Measurements from ENCODE around the gene NPY5R.

NPY5R gene

GRCh38 chr4:163343604-163344146 lies at the start of gene NPY5R:
Gene NPY5R (plus strand): TSS chr4:163343892. CDS start chr4:163350274, 6,382 bp downstream.
- DNase-seq = no peak

- no peak for DNase-seq
Observed at GRCh38 chr4:163295138-163295537, 48.6 kb upstream of the NPY5R start.

- no peak for DNase-seq
Observed at GRCh38 chr4:163300445-163300844, 43.2 kb upstream of the NPY5R start.

- no peak for DNase-seq
Observed at GRCh38 chr4:163303069-163303468, 40.6 kb upstream of the NPY5R start.

- DNase-seq = no peak
Observed at GRCh38 chr4:163309466-163309865, 34.2 kb upstream of the NPY5R start.

- DNase-seq = no peak
Observed at GRCh38 chr4:163317110-163317509, 26.6 kb upstream of the NPY5R start.

GRCh38 chr4:163330916-163331628 lies 12.6 kb upstream of the NPY5R start:
- no peak for DNase-seq

- DNase-seq = no peak
Observed at GRCh38 chr4:163331629-163332376, 11.9 kb upstream of the NPY5R start.

- no peak for DNase-seq
Observed at GRCh38 chr4:163332526-163333406, 10.9 kb upstream of the NPY5R start, which contains the start of gene NPY1R. Gene NPY1R (minus strand): TSS chr4:163332596. CDS start chr4:163326554, 6,042 bp downstream.

- no peak for DNase-seq
Observed at GRCh38 chr4:163335384-163335783, 8.3 kb upstream of the NPY5R start.

- DNase-seq = no peak
Observed at GRCh38 chr4:163344147-163345125, 744 bp downstream of the NPY5R start.

GRCh38 chr4:163350672-163351071 lies 7.0 kb downstream of the NPY5R start:
- no peak for DNase-seq

- DNase-seq = no peak
Observed at GRCh38 chr4:163353054-163353453, 9.4 kb downstream of the NPY5R start.

- no peak for DNase-seq
Observed at GRCh38 chr4:163356104-163356503, 12.4 kb downstream of the NPY5R start.

- no peak for DNase-seq
Observed at GRCh38 chr4:163367651-163368050, 24.0 kb downstream of the NPY5R start.

GRCh38 chr4:163372029-163372428 lies 28.3 kb downstream of the NPY5R start:
- DNase-seq = no peak

- DNase-seq = no peak
Observed at GRCh38 chr4:163378661-163379060, 35.0 kb downstream of the NPY5R start.

- DNase-seq = no peak
Observed at GRCh38 chr4:163380703-163381102, 37.0 kb downstream of the NPY5R start.

- DNase-seq = no peak
Observed at GRCh38 chr4:163382178-163382869, 38.6 kb downstream of the NPY5R start.

- DNase-seq = no peak
Observed at GRCh38 chr4:163384434-163384833, 40.7 kb downstream of the NPY5R start.

- DNase-seq = no peak
Observed at GRCh38 chr4:163384926-163385325, 41.2 kb downstream of the NPY5R start.

All from activated CD8-positive, alpha-beta memory T cell treated with anti-CD3 and anti-CD28 coated beads, Interleukin-2, amount 50 U/mL, for 4 hours (primary cell).